Thoracic aorta (tissue), 2 donors: ENCODE measurements around the gene PER1. TPM values are rescaled to one million over a fixed set of nuclear protein-coding genes. Genes with fewer than 3 reads are reported as not detected.

Source experiments
- ATAC-seq: fragments of 150-250 bp; one replicate; pipeline ENCODE4 v1.8.0; 2017; ENCODE audit warnings: low read depth; ENCODE audit not compliant: insufficient number of reproducible peaks, low FRiP score
- DNase-seq: peaks from one replicate; pipeline ENCODE4 v3.0.0-alpha.2; 2020; ENCODE audit warnings: low spot score
- H3K27ac ChIP-seq, 2 donors: fragments of 200-600 bp; sonication (generic); 1 replicate in 1 of 2; 2 replicates in 1 of 2; pipeline ENCODE4 v1.5.1; 2016; ENCODE audit warnings: mild to moderate bottlenecking in 2 of 2, moderate library complexity in 2 of 2
- H3K27me3 ChIP-seq: fragments of 200-600 bp; sonication (generic); replicated peaks from 2 replicates; pipeline ENCODE4 v1.6.0; 2016; ENCODE audit warnings: mild to moderate bottlenecking; ENCODE audit not compliant: insufficient read depth
- H3K36me3 ChIP-seq: fragments of 200-600 bp; sonication (generic); one replicate; pipeline ENCODE4 v1.5.1; 2016
- H3K4me1 ChIP-seq, 2 donors: fragments of 200-600 bp; sonication (generic); 1 replicate in 1 of 2; 2 replicates in 1 of 2; pipeline versions ENCODE4 v1.5.1 to v1.6.0; 2016; ENCODE audit warnings: low read depth in 2 of 2, mild to moderate bottlenecking in 1 of 2; ENCODE audit not compliant: control insufficient read depth in 1 of 2
- H3K4me3 ChIP-seq: fragments of 200-600 bp; sonication (generic); 2 replicates; pipeline ENCODE4 v1.5.1; 2016; ENCODE audit warnings: mild to moderate bottlenecking
- H3K9me3 ChIP-seq: fragments of 200-600 bp; sonication (generic); 2 replicates; pipeline ENCODE4 v1.5.1; 2016
- CTCF ChIP-seq: fragments of 200-600 bp; sonication (generic); IDR thresholded peaks from one replicate; pipeline ENCODE4 v1.5.1; 2019; ENCODE audit warnings: antibody characterized with exemption
- total RNA-seq, 2 donors: library from RNA; depleted of rRNA; stranded (reverse); fragments of >200 nt; gene quantifications; one replicate each; pipeline versions ENCODE4 v1.1.0 to v1.2.3, GENCODE V29; 2016

The PER1 gene
- total RNA-seq, 2 donors from 2014 or later = 175 to 292 TPM

- Histone ChIP-seq H3K27me3 (no peaks in the 10 kb centered on the region), H3K4me3 (peak overlapping the region; percentile 76), H3K27ac (peak overlapping the region; percentile 100), H3K4me1 (peaks cover 18 to 53% of the 10 kb centered on the region in 2 donors), H3K9me3 (no peaks in the 10 kb centered on the region), H3K36me3 (peaks cover 18% of the 10 kb centered on the region)
- DNase-seq (peak; percentile 97), ATAC-seq (peak; percentile 25)
- no peak for TF ChIP-seq CTCF
Measured at GRCh38 chr17:8153957-8154607, 1.9 kb upstream of the PER1 start.

- Histone ChIP-seq H3K36me3 (peaks cover 22% of the 10 kb centered on the region), H3K27me3 (no peaks in the 10 kb centered on the region), H3K9me3 (no peaks in the 10 kb centered on the region), H3K4me1 (peaks cover 18 to 52% of the 10 kb centered on the region in 2 donors), H3K27ac (peak overlapping the region; percentile 100), H3K4me3 (peak overlapping the region; percentile 76)
- ATAC-seq = no peak
- no peak for TF ChIP-seq CTCF
- DNase-seq = peak; percentile 73
Measured at GRCh38 chr17:8153525-8153956, 1.3 kb upstream of the PER1 start.

GRCh38 chr17:8153031-8153451 lies 837 bp upstream of the PER1 start:
- H3K27me3 ChIP-seq = no peaks in the 10 kb centered on the region
- H3K36me3 ChIP-seq = peaks cover 27% of the 10 kb centered on the region
- ATAC-seq (no peak), DNase-seq (no peak)
- H3K27ac ChIP-seq = peak overlapping the region; percentile 100
- peaks cover 18 to 49% of the 10 kb centered on the region in 2 donors for H3K4me1 ChIP-seq
- H3K4me3 ChIP-seq = peak overlapping the region; percentile 76
- no peak for TF ChIP-seq CTCF
- no peaks in the 10 kb centered on the region for H3K9me3 ChIP-seq

- ATAC-seq (no peak), DNase-seq (peak; percentile 84)
- peaks cover 41% of the 10 kb centered on the region for H3K36me3 ChIP-seq
- H3K27ac ChIP-seq = peak overlapping the region; percentile 100
- peak overlapping the region; percentile 76 for H3K4me3 ChIP-seq
- H3K4me1 ChIP-seq = peaks cover 18 to 48% of the 10 kb centered on the region in 2 donors
- no peaks in the 10 kb centered on the region for H3K9me3 ChIP-seq
- H3K27me3 ChIP-seq = no peaks in the 10 kb centered on the region
- no peak for TF ChIP-seq CTCF
Measured at GRCh38 chr17:8151641-8152111, 528 bp downstream of the PER1 start.

GRCh38 chr17:8151120-8151640 lies 1.0 kb downstream of the PER1 start:
- no peaks in the 10 kb centered on the region for H3K9me3 ChIP-seq
- peak; percentile 24 for TF ChIP-seq CTCF
- H3K27ac ChIP-seq = peak overlapping the region; percentile 100
- DNase-seq (peak; percentile 62), ATAC-seq (peak; percentile 5)
- H3K4me3 ChIP-seq = peak overlapping the region; percentile 76
- peaks cover 46% of the 10 kb centered on the region for H3K36me3 ChIP-seq
- H3K27me3 ChIP-seq = no peaks in the 10 kb centered on the region
- peaks cover 18 to 48% of the 10 kb centered on the region in 2 donors for H3K4me1 ChIP-seq
